HG03095 (cell line): Measurements from ENCODE around the gene AKAP12.
"Not testable (repeated sequence)": the region's sequence is repeated elsewhere in the genome, so short reads cannot be mapped to it uniquely, and the experiment has no call there.

ENCODE experiments used
- ATAC-seq: cut with Tn5 transposase; IDR thresholded peaks from one replicate; pipeline ENCODE4 v1.9.1; 2021; ENCODE audit warnings: moderate library complexity; ENCODE audit not compliant: unreplicated experiment

Gene AKAP12

DNA sequence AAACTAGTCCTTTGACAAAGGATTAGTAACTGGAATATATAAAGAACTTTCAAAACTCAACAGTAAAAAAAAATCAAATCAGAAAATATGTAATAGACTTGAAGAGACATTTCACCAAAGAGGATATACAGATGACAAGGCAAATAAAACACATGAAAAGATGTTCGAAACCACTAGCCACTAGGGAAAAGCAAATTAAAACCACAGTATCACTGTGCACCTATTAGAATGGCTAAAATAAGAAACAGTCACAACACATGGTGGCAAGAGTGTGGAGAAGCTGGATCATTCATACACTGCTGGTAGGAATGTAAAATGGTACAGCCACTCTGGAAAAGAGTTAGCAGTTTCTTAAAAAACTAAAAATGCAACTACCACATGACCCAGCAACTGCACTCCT is 136.7 kb downstream of the AKAP12 start:
- peak; percentile 42 for ATAC-seq

GRCh38 chr6:151377095-151377494 is 137.3 kb downstream of the AKAP12 start:
- no peak for ATAC-seq

GRCh38 chr6:151379933-151380847 is 140.4 kb downstream of the AKAP12 start:
- ATAC-seq = peak; percentile 56

- ATAC-seq = peak; percentile 6
Measured at GRCh38 chr6:151380848-151381205, 141.1 kb downstream of the AKAP12 start.

- no peak for ATAC-seq
Measured at GRCh38 chr6:151381722-151382121, 142.0 kb downstream of the AKAP12 start.

DNA sequence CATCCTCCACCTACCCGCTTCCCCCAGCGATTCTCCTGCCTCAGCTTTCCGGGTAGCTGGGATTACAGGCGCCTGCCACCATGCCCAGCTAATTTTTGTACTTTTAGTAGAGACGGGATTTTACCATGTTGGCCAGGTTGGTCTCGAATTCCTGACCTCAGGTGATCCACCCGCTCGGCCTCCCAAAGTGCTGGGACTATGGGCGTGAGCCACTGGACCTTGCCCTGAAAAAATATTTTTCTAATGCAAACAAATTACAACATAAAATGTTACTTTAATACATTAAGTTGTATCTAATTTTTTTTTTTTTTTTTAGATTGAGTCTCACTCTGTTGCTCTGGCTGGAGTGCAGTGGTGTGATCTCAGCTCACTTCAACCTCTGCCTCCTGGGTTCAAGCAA is 142.9 kb downstream of the AKAP12 start:
- ATAC-seq = not testable (repeated sequence)

DNA sequence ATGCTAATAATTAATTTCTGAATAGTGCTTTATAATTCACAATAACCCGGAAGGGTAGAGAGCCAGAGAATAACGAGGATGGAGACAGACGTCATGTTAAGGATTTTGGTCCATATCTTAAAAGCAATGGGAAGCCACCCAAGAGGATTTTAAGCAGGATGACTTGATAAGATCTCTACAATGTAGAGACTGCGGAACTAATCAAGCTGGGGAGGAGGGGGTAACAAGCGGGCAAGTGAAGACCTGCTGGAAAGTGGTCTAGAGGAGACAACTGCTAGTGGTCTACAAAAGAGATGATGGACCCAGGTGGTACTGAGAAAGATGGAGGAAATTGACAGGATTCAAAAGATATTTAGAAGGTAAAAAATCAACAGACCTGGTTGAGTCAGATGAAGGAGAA is 144.4 kb downstream of the AKAP12 start:
- ATAC-seq = no peak

DNA sequence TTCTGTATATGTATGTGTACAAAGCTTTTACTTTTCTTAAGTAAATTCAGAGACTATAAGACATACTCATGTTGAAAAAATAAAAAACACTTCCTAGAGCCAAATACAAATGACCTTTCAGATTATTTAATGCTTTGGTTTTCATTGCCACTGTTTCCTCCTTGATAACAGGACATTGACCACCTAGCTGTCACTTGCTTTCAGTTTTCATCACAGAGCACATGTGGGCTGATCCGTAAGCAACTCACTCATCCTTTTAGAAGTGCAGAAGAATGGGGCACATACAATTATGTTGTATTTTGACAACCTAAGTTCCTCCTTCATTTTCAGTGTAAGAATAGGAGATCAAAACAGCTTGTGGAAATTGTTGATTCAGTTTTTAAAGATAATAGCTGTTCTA is 145.4 kb downstream of the AKAP12 start:
- no peak for ATAC-seq

GRCh38 chr6:151387175-151387970 is 147.6 kb downstream of the AKAP12 start:
- ATAC-seq = no peak

- no peak for ATAC-seq
Measured at GRCh38 chr6:151388236-151388635, 148.5 kb downstream of the AKAP12 start.

DNA sequence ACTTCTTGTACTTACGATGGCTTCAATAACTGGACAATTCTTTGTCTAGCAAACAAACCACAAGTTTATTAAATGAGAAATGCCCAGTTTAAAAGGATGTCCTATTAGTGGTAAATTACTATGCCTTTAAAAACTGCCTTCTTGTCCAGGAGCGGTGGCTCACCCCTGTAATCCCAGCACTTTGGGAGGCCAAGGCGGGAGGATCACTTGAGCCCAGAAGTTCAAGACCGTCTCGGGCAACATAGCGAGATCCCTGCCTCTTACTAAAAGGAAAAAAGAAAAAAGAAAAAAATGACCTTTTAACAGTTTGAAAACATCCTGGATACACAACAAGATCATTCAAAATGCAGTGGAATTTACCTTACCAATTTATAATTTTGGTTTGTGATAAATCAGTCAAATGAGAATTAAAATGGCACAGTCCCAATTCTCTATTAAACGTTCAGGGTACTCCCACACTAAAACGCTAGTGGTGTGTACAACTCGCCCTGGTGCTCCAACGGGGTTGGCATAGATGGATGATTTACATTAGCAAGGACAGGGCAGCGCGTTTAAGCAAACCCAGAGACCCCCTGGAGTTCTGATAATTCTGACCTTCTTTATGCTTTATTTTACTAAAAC is 149.3 kb downstream of the AKAP12 start:
- no peak for ATAC-seq

- peak; percentile 63 for ATAC-seq
Measured at GRCh38 chr6:151389618-151390275, 150.0 kb downstream of the AKAP12 start.

DNA sequence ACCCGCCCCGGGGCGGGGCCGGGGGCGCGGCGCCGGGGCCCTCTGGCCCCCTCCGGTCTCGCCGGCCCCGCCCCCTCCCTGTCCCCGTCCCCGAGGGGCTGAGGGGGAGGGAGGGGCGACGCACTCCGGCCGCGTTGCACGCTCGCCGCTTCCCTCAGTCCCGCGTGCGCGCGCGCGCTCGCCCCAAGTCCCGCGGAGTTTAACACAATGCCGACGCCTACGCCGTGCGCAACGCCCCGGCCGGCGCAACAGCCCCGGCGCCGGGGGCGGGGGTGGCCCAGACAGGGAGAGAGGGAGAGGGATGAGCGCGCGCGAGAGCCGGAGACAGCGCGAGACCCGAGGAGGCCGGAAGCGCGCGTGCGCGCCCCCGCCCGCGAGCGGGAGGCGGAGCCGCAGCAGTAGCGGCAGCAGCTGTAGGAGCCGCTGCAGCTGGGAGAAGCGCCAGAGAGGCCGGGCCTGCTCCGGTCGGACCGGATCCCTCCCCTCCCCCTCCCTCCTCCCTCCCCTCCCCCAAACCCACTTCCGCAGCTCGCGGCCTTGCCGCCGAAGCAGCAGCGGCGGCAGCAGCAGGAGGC is 150.6 kb downstream of the AKAP12 start:
- ATAC-seq = peak; percentile 76

DNA sequence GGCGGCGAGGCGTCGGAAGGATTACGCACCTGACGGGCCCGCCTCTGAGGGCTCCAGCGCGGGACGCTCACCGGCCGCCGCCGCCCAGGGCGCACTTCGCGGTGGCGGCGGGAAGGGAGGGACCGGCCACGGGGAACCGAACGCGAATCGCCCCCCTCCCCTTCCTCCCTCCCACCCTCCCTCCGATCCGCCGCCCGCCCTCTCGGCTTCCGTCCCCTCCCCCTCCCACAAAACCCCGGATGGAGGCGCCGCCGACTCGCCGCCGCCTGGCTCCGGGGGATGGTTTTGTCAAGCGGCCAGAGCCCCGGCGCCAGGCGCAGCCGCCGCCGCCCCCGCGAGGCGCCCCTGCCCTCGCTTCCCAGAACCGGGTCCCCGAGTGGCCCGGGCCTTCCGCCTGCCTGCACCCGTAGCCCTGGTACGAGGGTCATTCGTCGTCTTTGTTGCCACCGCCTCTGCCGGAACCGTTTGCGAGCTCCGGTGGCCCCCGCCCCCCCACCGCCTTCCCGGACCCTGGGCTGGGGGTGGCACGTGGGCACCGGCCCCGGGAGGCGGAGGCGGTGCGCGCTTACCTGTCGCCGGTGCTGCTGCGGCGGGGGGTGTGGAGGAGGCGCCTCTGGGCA is 151.2 kb downstream of the AKAP12 start:
- peak; percentile 7 for ATAC-seq

DNA sequence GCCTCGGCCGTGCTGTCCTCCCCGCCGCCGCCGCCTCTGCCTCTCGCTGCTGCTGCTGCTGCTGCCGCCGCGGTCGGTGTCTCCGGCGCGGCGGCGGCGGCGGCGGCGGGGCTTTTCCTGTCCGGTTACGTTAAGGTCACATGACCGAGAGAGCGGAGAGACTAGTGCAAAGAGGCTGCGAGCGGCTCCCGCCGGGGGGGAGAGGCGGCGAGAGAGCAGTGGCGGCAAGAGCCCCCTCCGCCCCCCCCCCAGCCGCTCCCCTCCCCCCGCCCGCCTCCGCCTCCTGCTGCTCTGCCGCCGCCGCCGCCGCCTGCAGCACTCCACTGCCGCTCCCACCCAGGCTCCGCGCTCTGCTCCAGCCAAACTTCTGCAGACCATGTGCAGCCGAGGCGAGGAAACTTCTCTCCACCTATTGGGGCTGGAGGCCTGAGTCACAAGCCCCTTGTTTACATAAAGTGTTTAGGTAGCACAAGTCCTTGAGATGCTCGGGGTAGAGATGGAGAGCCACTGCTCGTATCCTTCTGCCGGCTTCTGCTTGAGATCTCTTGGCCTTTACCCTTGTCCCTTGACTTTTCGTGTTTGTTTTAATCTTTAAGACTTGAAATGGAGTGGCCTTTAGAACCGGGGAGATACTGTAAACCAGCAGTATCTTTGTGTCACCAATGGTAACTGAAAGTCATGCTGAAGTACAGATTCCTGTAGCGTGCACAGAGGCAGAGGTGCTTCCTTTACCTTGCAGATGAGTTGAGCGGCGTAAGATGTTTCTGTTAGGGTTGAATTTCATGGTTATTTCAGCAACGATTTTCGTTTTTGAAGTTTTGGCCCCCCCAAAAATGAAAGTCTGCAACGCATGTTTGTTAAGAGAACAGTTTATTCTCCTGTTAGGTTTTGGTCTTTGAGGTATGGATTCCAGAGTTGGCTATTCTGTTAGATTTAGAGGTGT is 152.0 kb downstream of the AKAP12 start, which contains the start of gene ZBTB2:
TSS of gene ZBTB2 (minus strand) at position 89 of the 943 bp plus-strand sequence. CDS start 17,922 bp downstream, outside the sequence.
- ATAC-seq = no peak

DNA sequence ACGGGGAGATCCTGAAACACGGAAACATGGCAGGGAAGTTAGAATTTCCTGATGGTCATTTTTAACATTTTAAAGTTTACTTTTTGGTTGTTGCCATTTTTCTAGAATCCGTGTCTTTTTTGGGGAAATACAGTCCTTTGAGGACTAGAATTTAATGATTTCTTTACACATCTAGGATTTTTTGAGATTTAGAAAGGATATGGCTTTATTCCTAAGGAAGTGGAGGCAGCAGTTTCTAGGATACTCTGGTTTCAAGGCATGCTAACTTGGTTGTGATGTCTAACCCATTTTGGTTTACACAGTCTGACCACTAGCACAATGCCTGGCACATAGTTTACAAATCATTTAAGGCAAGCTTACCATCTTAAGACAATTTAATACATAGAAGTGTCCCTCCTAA is 152.7 kb downstream of the AKAP12 start:
- ATAC-seq = no peak

- ATAC-seq = no peak
Measured at GRCh38 chr6:151393410-151393809, 153.6 kb downstream of the AKAP12 start.

DNA sequence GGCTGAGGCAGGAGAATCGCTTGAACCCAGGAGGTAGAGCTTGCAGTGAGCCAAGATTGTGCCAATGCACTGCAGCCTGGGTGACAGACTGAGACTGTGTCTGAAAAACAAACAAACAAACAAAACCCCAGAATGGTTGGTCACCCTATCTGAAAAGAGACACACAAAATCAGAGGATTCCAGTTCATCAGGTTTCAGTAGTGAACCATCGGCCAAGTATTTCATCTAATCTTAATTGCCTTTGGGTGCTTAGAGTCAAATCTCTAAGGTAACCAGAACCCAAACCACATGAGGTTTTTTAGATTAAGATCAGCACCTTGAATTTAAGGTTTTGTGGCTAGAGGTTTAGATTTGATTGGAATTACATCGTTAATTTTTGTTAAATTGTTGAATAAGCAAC is 159.9 kb downstream of the AKAP12 start:
- ATAC-seq = no peak

DNA sequence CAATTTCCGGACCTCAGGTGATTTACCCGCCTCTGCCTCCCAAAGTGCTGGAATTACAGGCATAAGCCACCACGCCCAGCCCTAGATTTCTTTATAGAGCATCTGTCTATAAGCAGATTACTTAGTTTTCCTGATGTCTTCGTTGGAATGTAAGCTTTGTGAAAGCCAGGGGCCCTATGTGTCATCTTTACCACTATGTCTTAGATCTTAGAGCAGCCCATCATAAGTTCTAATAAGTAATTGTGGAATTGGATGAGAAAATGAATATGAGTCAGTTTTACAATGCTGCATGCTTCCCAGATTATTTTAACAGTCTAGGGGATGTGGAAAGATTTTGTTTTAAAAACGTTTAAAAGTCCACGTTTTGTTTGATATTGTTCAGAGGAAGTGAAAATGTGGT is 160.7 kb downstream of the AKAP12 start:
- no peak for ATAC-seq
